ENCODE data around the gene ZNF516. TPM values are rescaled to one million over a fixed set of nuclear protein-coding genes. Genes with fewer than 3 reads are reported as not detected.

Gene ZNF516
- total RNA-seq, 2 donors from 2014 or later: 24.3 to 32.5 TPM

- DNase-seq (ENCODE audit: low spot score): no peak
- intact Hi-C loops (cut with DNase I): no loop called here
Measured at GRCh38 chr18:76518123-76518859, 23.2 kb upstream of the ZNF516 start.

- DNase-seq (ENCODE audit: low spot score): no peak
- intact Hi-C loops (cut with DNase I): no loop called here
Measured at GRCh38 chr18:76515576-76515975, 20.5 kb upstream of the ZNF516 start.

GRCh38 chr18:76514573-76514972, 19.5 kb upstream of the ZNF516 start:
- intact Hi-C loops (cut with DNase I): no loop called here
- no peak for DNase-seq (ENCODE audit: low spot score)

GRCh38 chr18:76507830-76508385, 12.9 kb upstream of the ZNF516 start:
- peak; percentile 64 for DNase-seq (ENCODE audit: low spot score)
- intact Hi-C loops (cut with DNase I): no loop called here

- DNase-seq (ENCODE audit: low spot score): peak; percentile 65
- intact Hi-C loops (cut with DNase I): no loop called here
Measured at GRCh38 chr18:76506974-76507764, 12.1 kb upstream of the ZNF516 start.

GRCh38 chr18:76506395-76506794, 11.4 kb upstream of the ZNF516 start:
- intact Hi-C loops (cut with DNase I): no loop called here
- DNase-seq (ENCODE audit: low spot score): peak; percentile 74

- intact Hi-C loops (cut with DNase I): no loop called here
- DNase-seq (ENCODE audit: low spot score): no peak
Measured at GRCh38 chr18:76505614-76506013, 10.6 kb upstream of the ZNF516 start.

- DNase-seq (ENCODE audit: low spot score): no peak
- intact Hi-C loops (cut with DNase I): no loop called here
Measured at GRCh38 chr18:76504749-76505148, 9.7 kb upstream of the ZNF516 start.

- DNase-seq (ENCODE audit: low spot score): peak; percentile 40
- intact Hi-C loops (cut with DNase I): no loop called here
Measured at GRCh38 chr18:76503649-76504386, 8.8 kb upstream of the ZNF516 start.

GRCh38 chr18:76502551-76502950, 7.5 kb upstream of the ZNF516 start:
- no peak for DNase-seq (ENCODE audit: low spot score)
- intact Hi-C loops (cut with DNase I): no loop called here

- no peak for DNase-seq (ENCODE audit: low spot score)
- intact Hi-C loops (cut with DNase I): no loop called here
Measured at GRCh38 chr18:76499637-76500340, 4.7 kb upstream of the ZNF516 start.

- DNase-seq (ENCODE audit: low spot score): no peak
- intact Hi-C loops (cut with DNase I): no loop called here
Measured at GRCh38 chr18:76499021-76499420, 4.0 kb upstream of the ZNF516 start.

- DNase-seq (ENCODE audit: low spot score): no peak
- intact Hi-C loops (cut with DNase I): no loop called here
Measured at GRCh38 chr18:76498064-76498463, 3.0 kb upstream of the ZNF516 start.

GRCh38 chr18:76497021-76497420, 2.0 kb upstream of the ZNF516 start:
- intact Hi-C loops (cut with DNase I): no loop called here
- no peak for DNase-seq (ENCODE audit: low spot score)

GRCh38 chr18:76496194-76496890, 1.3 kb upstream of the ZNF516 start:
- peak; percentile 94 for DNase-seq (ENCODE audit: low spot score)
- intact Hi-C loops (cut with DNase I): no loop called here

GRCh38 chr18:76495435-76496193, 572 bp upstream of the ZNF516 start:
- intact Hi-C loops (cut with DNase I): no loop called here
- peak; percentile 83 for DNase-seq (ENCODE audit: low spot score)

GRCh38 chr18:76494231-76495005, 624 bp downstream of the ZNF516 start:
- DNase-seq (ENCODE audit: low spot score): peak; percentile 82
- intact Hi-C loops (cut with DNase I): no loop called here
